PFSK-1 (cell line): ENCODE data around the gene FGF8.

Source experiments
- SIN3A ChIP-seq: IDR thresholded peaks from 2 replicates; pipeline ENCODE4 v1.6.1; 2012; ENCODE audit warnings: mild to moderate bottlenecking, low read length, moderate library complexity, borderline replicate concordance; ENCODE audit not compliant: insufficient read depth
- TAF1 ChIP-seq: IDR thresholded peaks from 2 replicates; pipeline ENCODE4 v1.6.1; 2012; ENCODE audit warnings: low read length, control low read depth, borderline replicate concordance; ENCODE audit not compliant: insufficient read depth
- TF ChIP-seq, protein P1 (sequence below), 2 experiments: IDR thresholded peaks; 2 replicates each; pipeline versions ENCODE4 v1.6.1 to v1.8.0; 2011 to 2012; ENCODE audit warnings: low read depth in 2 of 2, low read length in 2 of 2, control low read depth in 1 of 2, inconsistent platforms in 1 of 2, mild to moderate bottlenecking in 1 of 2, moderate library complexity in 1 of 2; ENCODE audit not compliant: insufficient read depth in 1 of 2

DNA sequence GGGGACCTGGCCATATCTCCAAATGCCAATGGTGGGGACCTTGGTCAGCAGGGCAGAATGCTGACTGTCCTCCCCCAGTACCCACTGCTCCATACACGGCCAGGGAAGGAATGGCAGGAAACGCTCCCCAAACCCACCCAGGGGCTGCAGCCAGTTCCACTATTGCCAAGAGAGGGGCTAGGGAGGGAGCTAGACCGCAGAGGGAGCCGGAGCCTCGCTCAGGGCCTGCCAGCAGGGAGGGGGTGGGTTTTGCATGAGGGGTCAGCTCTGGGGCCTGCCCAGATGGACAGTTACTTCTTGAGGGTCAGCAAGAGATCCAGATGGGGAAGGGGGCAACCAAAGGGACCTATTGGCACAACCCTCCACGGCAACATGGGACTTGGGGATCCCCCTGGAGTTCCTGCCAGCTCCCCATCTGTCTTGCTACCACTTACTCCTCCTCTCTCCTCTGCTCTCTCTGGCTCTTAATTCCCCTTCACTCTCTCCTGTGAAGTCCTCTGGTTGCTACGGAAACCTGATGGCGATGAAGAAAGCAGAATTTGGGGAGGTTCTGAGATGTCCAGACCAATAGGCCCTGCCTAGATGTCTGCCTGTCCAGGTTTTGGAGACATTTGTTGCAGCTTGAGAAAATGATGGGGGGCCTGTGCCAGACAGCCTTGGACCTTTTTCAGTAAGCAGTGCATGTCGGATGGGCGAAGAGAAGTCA, 12.6 kb downstream of the FGF8 start:
- no peak for TF ChIP-seq SIN3A
- TF ChIP-seq, protein P1, sequence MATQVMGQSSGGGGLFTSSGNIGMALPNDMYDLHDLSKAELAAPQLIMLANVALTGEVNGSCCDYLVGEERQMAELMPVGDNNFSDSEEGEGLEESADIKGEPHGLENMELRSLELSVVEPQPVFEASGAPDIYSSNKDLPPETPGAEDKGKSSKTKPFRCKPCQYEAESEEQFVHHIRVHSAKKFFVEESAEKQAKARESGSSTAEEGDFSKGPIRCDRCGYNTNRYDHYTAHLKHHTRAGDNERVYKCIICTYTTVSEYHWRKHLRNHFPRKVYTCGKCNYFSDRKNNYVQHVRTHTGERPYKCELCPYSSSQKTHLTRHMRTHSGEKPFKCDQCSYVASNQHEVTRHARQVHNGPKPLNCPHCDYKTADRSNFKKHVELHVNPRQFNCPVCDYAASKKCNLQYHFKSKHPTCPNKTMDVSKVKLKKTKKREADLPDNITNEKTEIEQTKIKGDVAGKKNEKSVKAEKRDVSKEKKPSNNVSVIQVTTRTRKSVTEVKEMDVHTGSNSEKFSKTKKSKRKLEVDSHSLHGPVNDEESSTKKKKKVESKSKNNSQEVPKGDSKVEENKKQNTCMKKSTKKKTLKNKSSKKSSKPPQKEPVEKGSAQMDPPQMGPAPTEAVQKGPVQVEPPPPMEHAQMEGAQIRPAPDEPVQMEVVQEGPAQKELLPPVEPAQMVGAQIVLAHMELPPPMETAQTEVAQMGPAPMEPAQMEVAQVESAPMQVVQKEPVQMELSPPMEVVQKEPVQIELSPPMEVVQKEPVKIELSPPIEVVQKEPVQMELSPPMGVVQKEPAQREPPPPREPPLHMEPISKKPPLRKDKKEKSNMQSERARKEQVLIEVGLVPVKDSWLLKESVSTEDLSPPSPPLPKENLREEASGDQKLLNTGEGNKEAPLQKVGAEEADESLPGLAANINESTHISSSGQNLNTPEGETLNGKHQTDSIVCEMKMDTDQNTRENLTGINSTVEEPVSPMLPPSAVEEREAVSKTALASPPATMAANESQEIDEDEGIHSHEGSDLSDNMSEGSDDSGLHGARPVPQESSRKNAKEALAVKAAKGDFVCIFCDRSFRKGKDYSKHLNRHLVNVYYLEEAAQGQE (IDR thresholded peaks at IDR 0.05; ENCODE audit: insufficient read depth in 1 of 2, low read depth in 2 of 2, low read length in 2 of 2): no peak
- TF ChIP-seq TAF1: no peak
